ENCODE data around the gene KIF24. TPM values are rescaled to one million over a fixed set of nuclear protein-coding genes. Genes with fewer than 3 reads are reported as not detected.

The KIF24 gene
- total RNA-seq, 1 donor from 2014 or later = 0.33 TPM

Other genes starting within 250 kb of the KIF24 start
- 14.4 TPM for gene DCAF12, start 202.6 kb downstream of the KIF24 start, total RNA-seq
- gene UBAP1, start 150.2 kb downstream of the KIF24 start, total RNA-seq = 28.4 TPM
- 8.7 TPM for gene NUDT2, start 301 bp upstream of the KIF24 start, total RNA-seq
- 76.2 TPM for gene MYORG, start 47.6 kb upstream of the KIF24 start, total RNA-seq
- 5.9 TPM for gene FAM219A, start 129.3 kb upstream of the KIF24 start, total RNA-seq
- not detected for gene DNAI1, start 129.5 kb upstream of the KIF24 start, total RNA-seq
- 3.9 TPM for gene ENHO, start 193.7 kb upstream of the KIF24 start, total RNA-seq